HG03442 (cell line): Measurements from ENCODE around the gene SEMA6D.
A peak's percentile ranks its signal among the peaks of the same experiment; 100 is the strongest.

Experiments used
- ATAC-seq: cut with Tn5 transposase; IDR thresholded peaks from one replicate; pipeline ENCODE4 v1.9.1; 2021; ENCODE audit warnings: mild to moderate bottlenecking, moderate library complexity; ENCODE audit not compliant: unreplicated experiment

The SEMA6D gene

GRCh38 chr15:47786371-47786770, 69.1 kb downstream of the SEMA6D start:
- ATAC-seq = no peak

GRCh38 chr15:47787875-47788274, 70.6 kb downstream of the SEMA6D start:
- ATAC-seq = no peak

DNA sequence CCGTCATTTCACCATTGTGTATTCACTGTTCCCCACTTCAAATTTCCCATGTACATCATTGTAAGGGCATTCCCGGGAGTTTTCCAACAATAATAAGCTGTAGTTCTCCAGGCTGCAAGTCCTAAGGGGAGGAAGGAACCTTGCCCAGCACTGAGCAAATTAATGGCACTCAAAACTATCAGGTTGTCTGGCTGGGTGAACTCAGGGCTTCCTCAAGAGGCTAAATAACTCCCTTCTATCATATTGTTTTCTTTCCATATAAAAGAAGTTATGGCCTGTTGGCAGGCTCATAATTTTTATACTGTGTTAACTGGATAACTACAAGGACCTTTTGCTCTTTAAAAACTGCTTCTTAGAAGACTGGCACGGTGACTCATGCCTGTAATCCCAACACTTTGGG, 71.4 kb downstream of the SEMA6D start:
- ATAC-seq = no peak

DNA sequence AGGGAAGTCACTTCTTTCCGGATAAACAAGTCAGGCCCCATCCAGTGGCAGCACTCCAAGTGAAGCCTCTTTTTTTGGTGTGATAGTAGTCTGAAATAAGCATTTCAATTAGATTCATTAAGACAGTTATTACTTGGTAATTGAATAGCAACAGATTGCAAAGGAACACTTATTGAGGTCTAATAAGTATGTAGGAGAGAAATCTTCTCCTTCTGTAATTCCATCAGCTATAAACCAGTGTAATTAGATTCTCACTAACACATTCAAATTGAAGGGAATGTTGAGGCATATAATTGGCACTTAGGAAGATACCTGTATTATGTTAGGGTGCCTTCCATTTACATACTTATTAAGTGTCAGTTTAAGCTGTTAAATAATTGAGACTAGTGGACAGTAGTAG, 73.9 kb downstream of the SEMA6D start:
- no peak for ATAC-seq

- no peak for ATAC-seq
These were observed 74.9 kb downstream of the SEMA6D start for GRCh38 chr15:47792231-47792630.

- no peak for ATAC-seq
These were observed 77.1 kb downstream of the SEMA6D start for GRCh38 chr15:47794252-47794914.

DNA sequence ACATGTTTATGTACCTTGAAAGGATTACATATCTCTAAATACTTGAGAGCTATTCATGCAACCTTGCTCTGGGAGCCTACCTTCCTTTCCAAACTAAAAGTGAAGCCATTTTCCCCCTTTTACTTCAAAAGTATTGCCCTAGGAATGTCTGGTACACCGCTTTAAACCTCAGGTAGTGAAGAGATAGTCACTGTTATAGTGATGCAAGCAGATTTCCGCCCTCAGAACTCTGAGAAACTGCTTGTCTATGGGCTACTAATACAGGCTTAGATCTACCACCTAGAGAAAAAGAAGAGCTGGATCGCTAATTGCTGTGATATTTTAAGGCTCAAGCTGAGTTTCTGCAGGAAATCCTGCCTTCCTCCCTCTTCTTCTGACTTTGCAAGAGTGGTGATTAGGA, 78.6 kb downstream of the SEMA6D start:
- no peak for ATAC-seq

- ATAC-seq = no peak
These were observed 79.0 kb downstream of the SEMA6D start for GRCh38 chr15:47796339-47796738.

DNA sequence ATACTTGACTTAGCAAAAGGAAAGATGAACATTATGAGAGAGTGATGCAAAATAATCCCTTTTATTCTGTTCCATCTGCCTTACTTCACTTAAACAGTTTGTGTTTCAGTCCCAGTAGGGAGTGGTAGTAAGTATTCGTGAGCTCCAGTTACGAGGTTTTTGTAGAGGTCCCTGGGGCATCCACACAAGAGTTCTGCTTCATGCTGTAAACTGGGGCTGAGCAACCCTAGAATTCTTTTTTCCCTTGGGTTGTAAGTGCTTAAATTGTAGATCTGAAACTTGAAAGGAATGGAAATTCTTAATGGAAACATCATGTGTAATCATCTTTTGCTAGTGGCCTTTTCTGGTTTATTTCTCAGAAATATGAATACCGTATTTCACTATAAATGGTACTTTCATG, 79.5 kb downstream of the SEMA6D start:
- no peak for ATAC-seq

DNA sequence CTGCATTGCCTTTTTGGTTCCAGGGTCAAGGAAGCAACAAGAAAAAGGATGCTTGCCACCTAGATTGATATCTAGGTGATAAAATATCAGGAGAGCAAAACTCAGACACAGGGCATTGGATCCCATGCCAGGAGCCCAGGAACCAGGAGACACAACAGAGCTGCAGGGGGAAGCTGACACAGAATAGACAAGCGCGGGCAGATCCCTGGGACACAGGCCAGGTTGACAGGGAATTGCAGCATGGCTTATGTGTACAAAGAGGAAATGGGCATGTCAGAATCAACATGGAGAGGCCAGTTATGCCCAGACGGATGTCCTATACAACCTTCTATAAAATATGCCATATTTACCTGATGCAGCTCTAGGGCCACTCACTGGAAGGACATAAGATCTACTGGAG, 84.2 kb downstream of the SEMA6D start:
- ATAC-seq = no peak

- ATAC-seq = no peak
These were observed 84.9 kb downstream of the SEMA6D start for GRCh38 chr15:47802216-47802615.

- ATAC-seq = no peak
These were observed 86.5 kb downstream of the SEMA6D start for GRCh38 chr15:47803767-47804166.

DNA sequence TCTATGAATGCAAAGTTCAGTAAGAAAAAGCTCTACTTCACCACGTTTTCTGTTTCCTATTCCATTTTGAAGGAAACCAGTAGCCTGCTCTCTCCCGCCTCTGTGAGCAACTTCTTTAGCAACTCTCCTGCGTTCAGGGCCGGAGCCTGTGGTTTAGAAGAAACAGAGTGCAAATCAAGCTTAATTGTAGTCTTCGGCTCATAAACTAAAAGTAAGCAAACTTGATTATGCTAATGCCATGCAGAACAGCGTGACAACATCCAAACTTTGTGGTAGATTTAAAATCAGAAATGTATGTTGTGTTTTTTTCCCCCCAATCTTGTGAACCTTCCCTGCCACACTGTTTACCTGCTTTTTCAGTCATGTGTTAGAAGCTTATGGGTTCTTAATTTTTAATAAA, 87.4 kb downstream of the SEMA6D start:
- no peak for ATAC-seq

- ATAC-seq = no peak
These were observed 88.7 kb downstream of the SEMA6D start for GRCh38 chr15:47806008-47806407.

DNA sequence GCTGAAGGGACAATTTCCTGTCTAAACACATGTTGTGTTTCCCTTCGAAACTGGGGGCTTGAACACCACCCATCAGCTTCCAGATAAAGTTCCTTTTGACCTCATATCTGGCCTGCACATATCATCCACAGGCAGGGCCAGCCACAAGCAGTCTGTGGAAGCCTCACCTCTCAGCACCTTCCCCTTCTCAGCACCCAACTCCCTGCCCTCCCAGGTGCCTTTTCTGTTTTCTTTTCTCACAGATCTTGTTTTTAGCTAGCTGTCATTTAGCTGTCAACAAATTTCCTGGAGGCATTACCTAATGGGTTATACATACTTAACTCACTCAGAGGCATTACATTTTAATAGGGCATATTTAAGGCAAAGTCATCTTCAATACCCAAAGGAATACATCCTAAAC, 93.9 kb downstream of the SEMA6D start:
- no peak for ATAC-seq

DNA sequence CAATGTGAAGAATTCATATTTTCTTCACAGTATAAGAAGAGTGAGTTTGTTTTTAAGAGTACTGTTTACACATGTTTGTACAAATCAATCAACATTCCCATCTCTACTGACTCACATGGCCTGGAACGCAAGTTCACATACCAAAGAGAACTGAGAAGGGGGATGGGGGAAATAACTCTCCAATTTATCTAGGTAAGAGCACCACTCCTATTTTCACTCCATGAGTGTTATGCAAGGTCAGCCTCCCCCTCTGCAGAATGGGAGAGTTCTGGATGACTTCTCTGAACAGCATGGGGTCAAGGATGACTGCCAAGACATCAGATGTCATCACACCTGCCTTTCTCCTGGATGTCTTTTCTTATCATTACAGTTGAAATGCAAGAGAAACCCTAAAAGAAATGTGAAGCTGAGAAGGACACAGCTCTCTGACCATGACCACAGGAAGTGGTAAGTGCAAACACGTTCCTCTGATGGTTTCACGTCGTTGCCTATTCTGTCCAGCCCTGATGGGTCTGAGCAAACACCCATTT, 95.2 kb downstream of the SEMA6D start:
- peak; percentile 65 for ATAC-seq

DNA sequence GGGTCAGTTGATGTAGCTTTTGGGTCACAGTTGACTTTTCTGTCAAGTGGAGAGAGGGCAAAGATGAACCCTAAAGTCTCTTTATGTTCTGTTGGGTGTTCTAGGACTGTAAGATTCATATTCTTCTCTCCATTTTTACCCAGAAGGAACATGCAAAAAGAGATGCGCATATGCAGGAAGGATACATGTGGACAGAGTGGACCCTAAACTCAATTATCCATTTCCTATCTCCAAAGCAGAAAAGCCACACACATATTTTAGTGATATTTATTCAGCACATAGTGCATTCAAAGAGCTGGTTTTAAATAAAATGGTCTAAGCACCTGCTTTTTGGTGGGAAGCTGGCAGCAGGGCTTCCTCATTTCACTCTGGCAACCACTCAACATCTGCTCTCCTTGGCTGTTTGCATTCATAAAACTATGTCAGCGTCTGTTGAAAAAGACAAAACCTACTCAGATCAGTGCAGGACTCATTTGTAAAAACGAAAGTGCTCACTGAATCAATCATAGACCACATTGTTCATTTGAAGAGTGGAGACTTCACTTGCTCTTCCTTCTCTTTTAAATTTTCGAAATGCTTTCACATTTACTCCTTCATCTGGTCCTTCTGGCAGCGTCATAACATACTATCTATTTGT, 96.6 kb downstream of the SEMA6D start:
- peak; percentile 96 for ATAC-seq

DNA sequence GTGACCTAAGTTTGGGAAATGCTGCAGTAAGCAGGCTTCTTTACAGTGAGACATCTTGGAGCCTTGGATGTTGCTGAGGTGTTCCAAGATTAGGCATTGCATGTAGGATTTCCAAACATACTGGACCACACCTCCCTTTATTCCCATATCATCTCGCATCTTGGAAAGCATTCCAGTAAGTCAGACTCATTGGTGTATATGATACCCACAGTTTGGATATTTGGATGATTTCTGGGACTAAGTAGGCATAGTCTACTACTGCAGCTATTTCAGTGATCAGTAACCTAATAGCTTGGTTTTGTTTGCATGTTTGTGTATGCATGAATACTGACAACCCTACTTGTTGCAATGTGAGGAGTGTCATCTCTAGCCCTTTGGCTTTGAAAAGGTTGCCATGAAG, 97.3 kb downstream of the SEMA6D start:
- ATAC-seq = no peak

- no peak for ATAC-seq
These were observed 100.8 kb downstream of the SEMA6D start for GRCh38 chr15:47817969-47818548.

DNA sequence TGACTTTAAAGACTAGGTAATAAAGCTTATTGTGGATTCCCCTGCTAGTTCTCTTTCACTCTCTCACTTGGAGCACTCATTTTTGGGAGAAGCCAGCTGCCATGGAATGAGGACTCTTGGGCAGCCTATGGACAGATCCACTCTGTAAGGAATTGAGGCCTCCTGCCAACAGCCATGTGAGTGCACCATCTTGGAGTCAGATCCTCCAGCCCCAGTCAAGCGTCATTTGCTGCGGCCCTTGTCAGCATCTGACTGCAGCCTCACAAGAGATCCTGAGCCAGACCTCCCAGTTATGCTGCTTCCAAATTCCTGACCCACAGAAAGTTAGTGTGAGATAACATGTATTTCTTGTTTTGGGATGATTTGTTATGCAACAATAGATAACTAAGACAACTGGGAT, 101.9 kb downstream of the SEMA6D start:
- ATAC-seq = no peak

DNA sequence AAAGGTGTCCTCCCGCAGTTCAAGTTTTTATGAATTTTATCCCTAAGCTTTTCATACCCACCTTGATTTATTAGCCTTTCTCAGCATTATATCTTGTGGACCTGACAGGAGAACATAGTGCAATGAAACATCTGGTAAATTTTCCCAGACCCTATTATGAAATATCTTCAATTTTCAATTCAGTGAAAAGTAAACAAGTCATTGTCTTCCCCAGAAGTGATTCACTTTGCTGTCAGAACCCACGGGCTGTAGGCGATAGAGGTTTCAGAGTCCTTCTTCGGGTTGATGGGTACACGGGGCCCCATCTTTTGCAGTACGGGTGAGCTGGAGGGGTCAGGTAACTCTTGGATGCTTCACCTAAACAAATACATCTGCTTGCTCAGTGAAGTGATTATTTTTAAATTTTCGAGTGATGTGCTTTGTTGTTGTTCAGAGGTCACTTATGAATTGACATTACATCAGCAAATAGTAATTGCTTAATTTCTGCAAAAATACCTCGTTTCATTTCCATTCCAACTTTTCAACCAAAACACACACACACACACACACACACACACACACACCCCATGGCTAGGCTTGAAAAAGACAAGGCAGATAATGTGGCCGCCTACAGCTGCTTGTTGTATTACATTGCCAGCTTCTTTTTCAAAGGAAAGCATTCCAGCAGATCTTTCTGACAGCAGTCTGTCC, 102.9 kb downstream of the SEMA6D start:
- no peak for ATAC-seq
